Measurements from ENCODE around the gene FMO5.

GRCh38 chr1:147238053-147238902, 13.1 kb upstream of the FMO5 start:
- TF ChIP-seq POLR2AphosphoS2 (IDR thresholded peaks at IDR 0.05; ENCODE audit: low read depth, low read length) (no peak), EP300 (IDR thresholded peaks at IDR 0.05; ENCODE audit: borderline replicate concordance in 1 of 2, control insufficient read depth in 1 of 2, low read depth in 2 of 2, low read length in 2 of 2) (no peak), EZH2 (IDR thresholded peaks at IDR 0.05; ENCODE audit: borderline replicate concordance, control insufficient read depth, low read depth, low read length) (no peak), MXI1 (IDR thresholded peaks at IDR 0.05; ENCODE audit: low read depth, low read length) (no peak), CEBPB (IDR thresholded peaks at IDR 0.05; ENCODE audit: borderline replicate concordance in 1 of 2, low read depth in 2 of 2, low read length in 2 of 2) (no peak), TCF7 (IDR thresholded peaks at IDR 0.05; ENCODE audit: borderline replicate concordance) (no peak), CREB1 (IDR thresholded peaks at IDR 0.05; ENCODE audit: low read depth) (no peak), POLR2AphosphoS5 (IDR thresholded peaks at IDR 0.05; ENCODE audit: low read length) (no peak)
- TF ChIP-seq, protein P1, sequence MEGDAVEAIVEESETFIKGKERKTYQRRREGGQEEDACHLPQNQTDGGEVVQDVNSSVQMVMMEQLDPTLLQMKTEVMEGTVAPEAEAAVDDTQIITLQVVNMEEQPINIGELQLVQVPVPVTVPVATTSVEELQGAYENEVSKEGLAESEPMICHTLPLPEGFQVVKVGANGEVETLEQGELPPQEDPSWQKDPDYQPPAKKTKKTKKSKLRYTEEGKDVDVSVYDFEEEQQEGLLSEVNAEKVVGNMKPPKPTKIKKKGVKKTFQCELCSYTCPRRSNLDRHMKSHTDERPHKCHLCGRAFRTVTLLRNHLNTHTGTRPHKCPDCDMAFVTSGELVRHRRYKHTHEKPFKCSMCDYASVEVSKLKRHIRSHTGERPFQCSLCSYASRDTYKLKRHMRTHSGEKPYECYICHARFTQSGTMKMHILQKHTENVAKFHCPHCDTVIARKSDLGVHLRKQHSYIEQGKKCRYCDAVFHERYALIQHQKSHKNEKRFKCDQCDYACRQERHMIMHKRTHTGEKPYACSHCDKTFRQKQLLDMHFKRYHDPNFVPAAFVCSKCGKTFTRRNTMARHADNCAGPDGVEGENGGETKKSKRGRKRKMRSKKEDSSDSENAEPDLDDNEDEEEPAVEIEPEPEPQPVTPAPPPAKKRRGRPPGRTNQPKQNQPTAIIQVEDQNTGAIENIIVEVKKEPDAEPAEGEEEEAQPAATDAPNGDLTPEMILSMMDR (IDR thresholded peaks at IDR 0.05 in 2 of 3, conservative IDR thresholded peaks at IDR 0.05 in 1 of 3; ENCODE audit: control insufficient read depth in 2 of 3, extremely low read depth in 1 of 3, insufficient read depth in 1 of 3, low read depth in 3 of 3, low read length in 3 of 3), result no peak

Measured in GM12878 (cell line).